Urinary bladder (tissue), 4 donors: Measurements from ENCODE around the gene SH3BGR. TPM values are rescaled to one million over a fixed set of nuclear protein-coding genes. Genes with fewer than 3 reads are reported as not detected.
"Not testable (repeated sequence)": the region's sequence is repeated elsewhere in the genome, so short reads cannot be mapped to it uniquely, and the experiment has no call there.

Experiments used
- DNase-seq: peaks from one replicate; pipeline ENCODE4 v3.0.0-alpha.2; 2015; ENCODE audit errors: extremely low spot score
- H3K27ac ChIP-seq: one replicate; pipeline ENCODE4 v1.5.1; 2013; ENCODE audit warnings: low read depth, mild to moderate bottlenecking, moderate library complexity
- H3K36me3 ChIP-seq: one replicate; pipeline ENCODE4 v1.6.1; 2013; ENCODE audit warnings: mild to moderate bottlenecking, moderate library complexity; ENCODE audit not compliant: insufficient read depth
- H3K4me1 ChIP-seq: one replicate; pipeline ENCODE4 v1.6.1; 2013; ENCODE audit warnings: mild to moderate bottlenecking, moderate library complexity; ENCODE audit not compliant: insufficient read depth
- H3K4me3 ChIP-seq: one replicate; pipeline ENCODE4 v1.5.1; 2013; ENCODE audit warnings: low read depth, low read length
- WGBS: extraction: QIAGEN DNeasy Blood & Tissue Kit; methylation state at CpG from one replicate; pipeline ENCODE4 v1.1.7; 2013; 5-methylcytosine and 5-hydroxymethylcytosine counted together
- polyA plus RNA-seq: library from polyadenylated mRNA; stranded (reverse); fragments of 200-250 nt; gene quantifications from one replicate; pipeline ENCODE4 v1.2.3, GENCODE V29; 2013
- total RNA-seq: library from RNA; depleted of rRNA; stranded (reverse); fragments of >200 nt; gene quantifications from one replicate; pipeline ENCODE4 v1.2.3, GENCODE V29; 2014
- donor health status: healthy with polysubstance abuse.
- donor health status: healthy.

SH3BGR gene
- total and polyA plus RNA-seq, 2 donors: 15.8 to 30.8 TPM

- Histone ChIP-seq H3K4me3 (no peak overlapping the region), H3K27ac (no peak overlapping the region), H3K36me3 (no peaks in the 10 kb centered on the region), H3K4me1 (no peaks in the 10 kb centered on the region)
- 57% methylated on average over 5 of the region's 5 CpGs for WGBS
- no peak for DNase-seq
These were observed 80.1 kb downstream of the SH3BGR start for GRCh38 chr21:39531840-39532239.

GRCh38 chr21:39533545-39534380 is 82.0 kb downstream of the SH3BGR start:
- DNase-seq: no peak
- Histone ChIP-seq H3K4me3 (no peak overlapping the region), H3K36me3 (no peaks in the 10 kb centered on the region), H3K4me1 (peaks cover 1% of the 10 kb centered on the region), H3K27ac (no peak overlapping the region)
- WGBS: 60% methylated on average over 6 of the region's 6 CpGs

- Histone ChIP-seq H3K36me3 (no peaks in the 10 kb centered on the region), H3K4me1 (peaks cover 1% of the 10 kb centered on the region), H3K27ac (no peak overlapping the region), H3K4me3 (no peak overlapping the region)
- 87% methylated on average over 15 of the region's 15 CpGs for WGBS
- no peak for DNase-seq
These were observed 84.1 kb downstream of the SH3BGR start for GRCh38 chr21:39535646-39536437.

- no peak for DNase-seq
- 92% methylated on average over 6 of the region's 6 CpGs for WGBS
- Histone ChIP-seq H3K36me3 (no peaks in the 10 kb centered on the region), H3K27ac (no peak overlapping the region), H3K4me3 (no peak overlapping the region), H3K4me1 (peaks cover 1% of the 10 kb centered on the region)
These were observed 85.1 kb downstream of the SH3BGR start for GRCh38 chr21:39536835-39537234.

- Histone ChIP-seq H3K27ac (no peak overlapping the region), H3K36me3 (no peaks in the 10 kb centered on the region), H3K4me1 (peaks cover 1% of the 10 kb centered on the region), H3K4me3 (no peak overlapping the region)
- no peak for DNase-seq
- WGBS: 22% methylated on average over 1 of the region's 1 CpG
These were observed 85.8 kb downstream of the SH3BGR start for GRCh38 chr21:39537571-39537970.

- WGBS: 87% methylated on average over 8 of the region's 8 CpGs
- no peak overlapping the region for H3K27ac ChIP-seq
- H3K36me3 ChIP-seq: no peaks in the 10 kb centered on the region
- no peak for DNase-seq
- H3K4me1 ChIP-seq: peaks cover 1% of the 10 kb centered on the region
- H3K4me3 ChIP-seq: no peak overlapping the region
These were observed 86.8 kb downstream of the SH3BGR start for GRCh38 chr21:39538453-39539042.

- H3K4me1 ChIP-seq, H3K4me3 ChIP-seq, H3K36me3 ChIP-seq, DNase-seq, H3K27ac ChIP-seq: not testable (repeated sequence)
- WGBS: 87% methylated on average over 4 of the region's 4 CpGs
These were observed 88.6 kb downstream of the SH3BGR start for GRCh38 chr21:39540367-39540766.

GRCh38 chr21:39542736-39543135 is 91.0 kb downstream of the SH3BGR start:
- Histone ChIP-seq H3K27ac (no peak overlapping the region), H3K4me1 (peaks cover 1% of the 10 kb centered on the region), H3K36me3 (no peaks in the 10 kb centered on the region), H3K4me3 (no peak overlapping the region)
- 68% methylated on average over 5 of the region's 5 CpGs for WGBS
- DNase-seq: no peak

- Histone ChIP-seq H3K27ac (no peak overlapping the region), H3K36me3 (no peaks in the 10 kb centered on the region), H3K4me3 (no peak overlapping the region), H3K4me1 (no peaks in the 10 kb centered on the region)
- 98% methylated on average over 1 of the region's 1 CpG for WGBS
- no peak for DNase-seq
These were observed 94.8 kb downstream of the SH3BGR start for GRCh38 chr21:39546522-39546921.

GRCh38 chr21:39552856-39553255 is 101.1 kb downstream of the SH3BGR start:
- WGBS: 42% methylated on average over 1 of the region's 1 CpG

GRCh38 chr21:39553331-39553730 is 101.6 kb downstream of the SH3BGR start:
- no peak overlapping the region for H3K27ac ChIP-seq
- no peak overlapping the region for H3K4me3 ChIP-seq
- H3K36me3 ChIP-seq: no peaks in the 10 kb centered on the region
- H3K4me1 ChIP-seq: no peaks in the 10 kb centered on the region
- no peak for DNase-seq
- 38% methylated on average over 3 of the region's 3 CpGs for WGBS

More at GRCh38 chr21:39552856-39553255, 101.1 kb downstream of the SH3BGR start:
- Histone ChIP-seq H3K4me1 (no peaks in the 10 kb centered on the region), H3K27ac (no peak overlapping the region), H3K36me3 (no peaks in the 10 kb centered on the region), H3K4me3 (no peak overlapping the region)
- no peak for DNase-seq

GRCh38 chr21:39555911-39556590 is 104.3 kb downstream of the SH3BGR start:
- Histone ChIP-seq H3K27ac (no peak overlapping the region), H3K36me3 (no peaks in the 10 kb centered on the region), H3K4me1 (no peaks in the 10 kb centered on the region), H3K4me3 (no peak overlapping the region)
- no peak for DNase-seq
- WGBS: 77% methylated on average over 6 of the region's 6 CpGs

- Histone ChIP-seq H3K36me3 (no peaks in the 10 kb centered on the region), H3K4me3 (no peak overlapping the region), H3K27ac (no peak overlapping the region), H3K4me1 (no peaks in the 10 kb centered on the region)
- 57% methylated on average over 3 of the region's 3 CpGs for WGBS
- no peak for DNase-seq
These were observed 107.7 kb downstream of the SH3BGR start for GRCh38 chr21:39559511-39559910.
